CD8-positive, alpha-beta memory T cell (primary cell): ENCODE results near the gene WDR74. TPM values are rescaled to one million over a fixed set of nuclear protein-coding genes. Genes with fewer than 3 reads are reported as not detected.

ENCODE experiments used
- CTCF ChIA-PET: fragments of 350-600 bp; sonication (Branson Sonifier 250); formaldehyde crosslinking; loops from one replicate; lab custom pipeline; 2021; ENCODE audit warnings: antibody characterized with exemption; lab: Charles Lee
- POLR2A ChIA-PET: fragments of 350-600 bp; sonication (Branson Sonifier 250); formaldehyde crosslinking; loops from one replicate; lab custom pipeline; 2021; ENCODE audit warnings: antibody characterized with exemption; lab: Charles Lee
- DNase-seq, 5 donors: peaks; one replicate each; pipeline versions ENCODE4 v3.0.0 to v3.0.0-alpha.2; 2020 to 2022; ENCODE audit warnings: mixed read lengths in 1 of 5
- H3K27ac ChIP-seq: one replicate; pipeline ENCODE4 v1.7.0; 2013; ENCODE audit warnings: low read depth, mild to moderate bottlenecking, low read length, moderate library complexity
- H3K27me3 ChIP-seq: 2 replicates; pipeline ENCODE4 v1.7.0; 2013; ENCODE audit warnings: low read length, mild to moderate bottlenecking; ENCODE audit not compliant: insufficient read depth, poor library complexity, severe bottlenecking
- H3K36me3 ChIP-seq: 2 replicates; pipeline ENCODE4 v1.7.0; 2013; ENCODE audit warnings: mild to moderate bottlenecking, low read length, moderate library complexity; ENCODE audit not compliant: insufficient read depth
- H3K4me1 ChIP-seq: 2 replicates; pipeline ENCODE4 v1.7.0; 2013; ENCODE audit warnings: mild to moderate bottlenecking, low read length, moderate library complexity; ENCODE audit not compliant: insufficient read depth
- H3K4me3 ChIP-seq: 2 replicates; pipeline ENCODE4 v1.7.0; 2013; ENCODE audit warnings: mild to moderate bottlenecking, low read length
- H3K9me3 ChIP-seq: 2 replicates; pipeline ENCODE4 v1.7.0; 2013; ENCODE audit warnings: mild to moderate bottlenecking, low read length
- H3K27ac Mint-ChIP-seq, 8 donors: one replicate each; pipeline ENCODE4 v1.8.0; 2020 to 2021; ENCODE audit warnings: mixed read lengths in 8 of 8, mild to moderate bottlenecking in 6 of 8, inconsistent platforms in 3 of 8, moderate library complexity in 3 of 8
- H3K27me3 Mint-ChIP-seq, 2 donors: one replicate each; pipeline ENCODE4 v1.8.0; 2020 to 2021; ENCODE audit warnings: mixed read lengths in 2 of 2, mild to moderate bottlenecking in 1 of 2, moderate library complexity in 1 of 2
- H3K36me3 Mint-ChIP-seq, 3 donors: one replicate each; pipeline ENCODE4 v1.8.0; 2020 to 2021; ENCODE audit warnings: mixed read lengths in 3 of 3, inconsistent platforms in 1 of 3, mild to moderate bottlenecking in 1 of 3
- H3K4me1 Mint-ChIP-seq, 3 donors: one replicate each; pipeline ENCODE4 v1.8.0; 2020 to 2021; ENCODE audit warnings: mixed read lengths in 3 of 3, inconsistent platforms in 1 of 3, mild to moderate bottlenecking in 1 of 3
- H3K4me3 Mint-ChIP-seq, 7 donors: one replicate each; pipeline ENCODE4 v1.8.0; 2020 to 2021; ENCODE audit warnings: mixed read lengths in 7 of 7, mild to moderate bottlenecking in 6 of 7, moderate library complexity in 4 of 7, inconsistent platforms in 2 of 7
- H3K9me3 Mint-ChIP-seq, 5 donors: one replicate each; pipeline ENCODE4 v1.8.0; 2020 to 2022; ENCODE audit warnings: mixed read lengths in 5 of 5, mild to moderate bottlenecking in 3 of 5, moderate library complexity in 2 of 5, inconsistent platforms in 1 of 5
- polyA plus RNA-seq: library from polyadenylated mRNA; unstranded; fragments of 300-500 nt; fragmentation: Illumina TruSeq; gene quantifications from one replicate; pipeline ENCODE4 v1.2.3, GENCODE V29; 2021
- total RNA-seq, 2 experiments: library from RNA; stranded (reverse); gene quantifications; one replicate each; pipeline ENCODE4 v1.2.3, GENCODE V29; 2021

Gene WDR74
- total and polyA plus RNA-seq, 3 experiments from 2014 or later, result 42.4 to 131 (median 124) TPM

DNA sequence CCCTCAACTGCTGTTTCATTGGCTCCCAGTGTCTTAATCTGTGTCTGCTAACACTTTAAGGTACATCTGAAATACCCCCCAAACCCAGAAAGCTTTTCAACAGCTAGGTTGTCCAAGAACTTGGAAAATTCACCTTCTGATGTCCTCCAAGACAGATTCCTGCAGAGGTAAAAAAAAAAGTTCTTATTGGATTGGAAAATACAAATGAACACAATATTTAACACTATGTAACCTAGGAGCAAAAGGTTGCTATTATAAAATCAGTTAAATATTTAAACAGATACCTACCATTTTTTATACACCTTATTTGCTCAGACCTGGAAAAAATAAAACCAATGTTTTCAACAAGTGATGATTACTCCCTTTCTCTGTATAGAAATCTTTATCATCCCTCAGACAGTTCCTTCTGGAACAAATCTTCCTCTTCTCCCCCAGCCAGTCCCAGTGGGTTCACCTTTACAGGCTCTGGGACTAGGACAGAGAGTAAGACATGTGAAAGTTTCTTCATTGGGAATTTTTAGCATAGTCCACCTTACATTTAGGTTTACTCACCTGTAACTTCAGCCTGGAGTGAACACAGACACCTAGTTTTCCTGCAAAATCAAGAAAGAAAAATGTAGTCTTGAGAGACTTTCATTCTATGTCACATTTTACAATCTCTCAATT lies 13.3 kb upstream of the WDR74 start:
- H3K4me1 ChIP-seq, result peaks cover 47% of the 10 kb centered on the region

DNA sequence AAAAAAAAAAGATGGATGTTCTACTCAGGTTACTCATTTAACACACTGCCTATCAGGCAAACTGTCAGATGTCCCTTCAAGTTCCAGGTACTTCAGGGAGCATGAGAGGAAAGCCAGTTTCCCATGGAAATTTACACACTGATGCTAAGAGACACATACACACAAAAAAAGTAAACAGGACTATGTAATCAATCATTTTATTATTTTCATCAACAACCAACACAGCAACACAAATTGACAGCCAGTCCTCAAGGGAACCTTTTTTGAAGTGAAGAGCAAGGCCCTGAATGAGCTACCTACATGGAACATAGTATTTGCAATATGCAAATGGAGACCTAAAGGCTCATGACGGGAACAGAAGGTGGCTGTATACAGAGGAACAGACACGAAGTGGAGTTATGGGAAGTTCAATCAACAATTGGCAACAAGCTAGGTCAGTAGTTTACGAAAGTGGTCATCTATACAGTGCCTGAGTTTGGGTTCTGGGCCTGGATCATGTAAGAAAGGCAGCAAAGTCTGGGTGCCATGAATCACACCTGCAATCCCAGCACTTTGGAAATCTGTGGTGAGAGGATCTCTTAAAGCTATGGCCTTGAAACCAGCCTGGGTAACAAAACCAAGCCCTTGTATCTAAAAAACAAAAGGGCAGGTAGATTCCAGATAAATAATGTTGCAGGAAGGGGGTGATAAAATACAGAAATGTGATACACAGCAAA lies 12.6 kb upstream of the WDR74 start:
- Histone ChIP-seq H3K4me1 (peaks cover 47% of the 10 kb centered on the region), H3K27me3 (no peaks in the 10 kb centered on the region), H3K9me3 (no peaks in the 10 kb centered on the region), H3K36me3 (peaks cover 35% of the 10 kb centered on the region), H3K27ac (no peak overlapping the region), H3K4me3 (no peak overlapping the region)
- ChIA-PET CTCF (no interaction called here), POLR2A (interaction anchor here (0.9 to 8.5 kb wide), 4 partner anchors 11 to 299 kb away, joined by 3 to 215 read pairs (median 5); partner anchors contain the start of genes WDR74 and ZBTB3)
- Mint-ChIP-seq H3K4me3 (peak overlapping the region in 5 of 7 donors; percentile 2 to 89 (median 19)), H3K27ac (peak overlapping the region; percentile 58 to 92 (median 86)), H3K4me1 (peaks cover 46 to 67% (median 49%) of the 10 kb centered on the region in 3 donors), H3K36me3 (peaks cover 6 to 52% (median 24%) of the 10 kb centered on the region in 3 donors), H3K9me3 (peaks cover 0 to 5% (median 0%) of the 10 kb centered on the region in 5 donors), H3K27me3 (peaks cover 0 to 6% of the 10 kb centered on the region in 2 donors)
- no peak for DNase-seq

More for the DNA sequence above, 13.3 kb upstream of the WDR74 start:
- Histone ChIP-seq H3K27ac (no peak overlapping the region), H3K27me3 (no peaks in the 10 kb centered on the region), H3K9me3 (no peaks in the 10 kb centered on the region), H3K36me3 (peaks cover 35% of the 10 kb centered on the region), H3K4me3 (no peak overlapping the region)
- Mint-ChIP-seq H3K9me3 (peaks cover 0 to 5% (median 0%) of the 10 kb centered on the region in 5 donors), H3K27me3 (peaks cover 0 to 6% of the 10 kb centered on the region in 2 donors), H3K27ac (peak overlapping the region; percentile 27 to 96 (median 91)), H3K36me3 (peaks cover 6 to 52% (median 24%) of the 10 kb centered on the region in 3 donors), H3K4me3 (peak overlapping the region in 6 of 7 donors; percentile 94 to 99 (median 98)), H3K4me1 (peaks cover 46 to 71% (median 51%) of the 10 kb centered on the region in 3 donors)
- ChIA-PET POLR2A (interaction anchor here (1.2 to 8.5 kb wide), 5 partner anchors 12 to 143 kb away, joined by 3 to 215 read pairs (median 5); partner anchors contain the start of genes SLC3A2, WDR74 and ZBTB3), CTCF (no interaction called here)
- DNase-seq, result no peak

DNA sequence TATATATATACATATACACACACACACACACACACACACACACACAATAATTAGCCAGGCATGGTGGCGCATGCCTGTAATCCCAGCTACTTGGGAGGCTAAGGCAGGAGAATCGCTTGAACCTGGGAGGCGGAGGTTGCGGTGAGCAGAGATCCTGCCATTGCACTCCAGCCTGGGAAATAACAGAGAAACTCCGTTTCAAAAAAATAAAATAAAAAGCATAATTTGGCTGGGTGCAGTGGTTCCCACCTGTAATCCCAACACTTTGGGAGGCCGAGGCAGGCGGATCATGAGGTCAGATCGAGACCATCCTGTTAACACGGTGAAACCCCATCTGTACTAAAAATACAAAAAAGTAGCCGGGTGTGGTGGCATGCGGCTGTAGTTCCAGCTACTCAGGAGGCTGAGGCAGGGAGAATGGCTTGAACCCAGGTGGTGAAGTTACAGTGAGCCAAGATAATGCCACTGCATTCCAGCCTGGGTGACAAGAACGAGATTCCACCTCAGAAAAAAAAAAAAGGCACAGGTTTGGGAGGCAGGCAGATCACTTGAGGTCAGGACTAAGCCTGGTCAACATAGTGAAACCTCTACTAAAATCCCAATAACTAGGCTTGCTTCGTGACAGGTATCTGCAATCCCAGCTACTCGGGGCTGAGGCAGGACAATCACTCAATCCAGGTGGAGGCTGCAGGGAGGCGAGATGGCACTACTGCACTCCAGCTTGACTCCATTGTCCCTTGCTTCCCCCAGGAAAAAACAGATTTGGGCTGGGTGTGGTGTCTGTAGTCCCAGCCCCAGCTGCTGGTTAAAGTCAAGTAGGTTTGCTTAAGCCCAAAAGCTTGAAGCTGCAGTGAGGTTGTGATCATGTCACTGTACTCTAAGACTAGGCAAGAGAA lies 11.8 kb upstream of the WDR74 start:
- Mint-ChIP-seq H3K4me1 (peaks cover 42 to 62% (median 45%) of the 10 kb centered on the region in 3 donors), H3K4me3 (peak overlapping the region in 2 of 7 donors; percentile 2 to 89), H3K36me3 (peaks cover 6 to 52% (median 24%) of the 10 kb centered on the region in 3 donors), H3K9me3 (peaks cover 0 to 5% (median 0%) of the 10 kb centered on the region in 5 donors), H3K27me3 (peaks cover 0 to 6% of the 10 kb centered on the region in 2 donors), H3K27ac (peak overlapping the region; percentile 58 to 92 (median 86))
- Histone ChIP-seq H3K9me3 (no peaks in the 10 kb centered on the region), H3K4me3 (no peak overlapping the region), H3K27me3 (no peaks in the 10 kb centered on the region), H3K36me3 (peaks cover 35% of the 10 kb centered on the region), H3K4me1 (peaks cover 41% of the 10 kb centered on the region), H3K27ac (no peak overlapping the region)
- CTCF ChIA-PET, result interaction anchor here (1.5 kb wide), 1 partner anchor 10 kb away, joined by 5 read pairs; no protein-coding TSS in a partner anchor
- no peak for DNase-seq
- POLR2A ChIA-PET, result interaction anchor here (0.9 to 8.5 kb wide), 4 partner anchors 10 to 298 kb away, joined by 5 to 215 read pairs (median 5); partner anchors contain the start of genes TEX54, WDR74 and ZBTB3

DNA sequence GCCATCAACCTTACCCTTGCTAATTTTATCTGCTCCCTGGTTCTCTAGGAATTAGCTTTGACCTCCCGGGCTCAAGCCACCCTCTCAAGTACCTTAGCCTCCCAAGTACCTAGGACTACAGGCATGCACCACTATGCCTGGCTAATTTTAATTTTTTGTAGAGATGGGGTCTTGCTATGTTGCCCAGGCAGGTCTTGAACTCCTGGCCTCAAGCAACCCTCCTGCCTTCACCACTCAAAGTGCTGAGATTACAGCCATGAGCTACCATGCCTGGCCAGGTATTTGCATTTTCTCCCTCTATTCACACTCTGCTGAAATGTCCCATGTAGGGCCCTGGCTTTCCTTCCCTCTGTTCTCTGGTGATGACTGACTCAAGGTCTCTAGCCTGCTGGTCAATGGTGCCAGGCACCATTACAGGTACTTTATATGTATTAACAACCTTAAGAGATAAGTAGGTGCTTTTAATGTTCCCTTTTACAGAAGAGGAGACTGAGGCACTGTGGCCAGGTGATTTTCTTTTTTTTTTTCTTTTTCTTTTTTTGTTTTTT lies 8.5 kb upstream of the WDR74 start:
- Mint-ChIP-seq H3K9me3 (no peaks in the 10 kb centered on the region), H3K36me3 (peaks cover 6 to 20% (median 9%) of the 10 kb centered on the region in 3 donors), H3K4me1 (peaks cover 10 to 34% (median 15%) of the 10 kb centered on the region in 3 donors), H3K27me3 (no peaks in the 10 kb centered on the region), H3K4me3 (no peak overlapping the region), H3K27ac (peak overlapping the region in 2 of 8 donors; percentile 30 to 76)
- Histone ChIP-seq H3K4me1 (peaks cover 18% of the 10 kb centered on the region), H3K27ac (no peak overlapping the region), H3K36me3 (peaks cover 15% of the 10 kb centered on the region), H3K4me3 (no peak overlapping the region), H3K27me3 (no peaks in the 10 kb centered on the region), H3K9me3 (no peaks in the 10 kb centered on the region)
- POLR2A ChIA-PET, result no interaction called here
- CTCF ChIA-PET, result interaction anchor here (0.7 kb wide), 1 partner anchor 236 kb away, joined by 4 read pairs; no protein-coding TSS in a partner anchor
- DNase-seq, result no peak

DNA sequence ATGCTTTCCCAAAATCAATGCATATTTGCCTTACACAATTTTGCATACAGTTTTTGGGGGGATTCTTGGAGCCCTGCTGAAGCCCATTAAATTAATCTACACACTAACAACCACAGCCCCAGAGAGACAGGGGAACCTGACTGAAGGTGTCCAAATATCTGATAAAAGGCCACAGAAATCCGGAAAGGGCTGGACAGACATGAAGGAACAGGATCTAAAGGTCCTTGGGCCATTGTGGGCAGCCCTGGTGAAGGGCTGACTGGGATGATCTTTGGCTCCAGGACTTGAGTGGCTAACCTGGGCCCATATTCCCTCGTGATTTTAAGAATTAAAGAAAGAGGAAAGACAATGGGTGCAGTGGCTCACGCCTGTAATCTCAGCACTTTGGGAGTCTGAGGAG lies 6.8 kb upstream of the WDR74 start:
- ChIA-PET POLR2A (interaction anchor here (0.6 kb wide), 1 partner anchor 1421 kb away, joined by 7 read pairs; no protein-coding TSS in a partner anchor), CTCF (interaction anchor here (1.9 kb wide), 1 partner anchor 9 kb away, joined by 4 read pairs; no protein-coding TSS in a partner anchor)
- H3K27me3 Mint-ChIP-seq, result no peaks in the 10 kb centered on the region
- no peaks in the 10 kb centered on the region for H3K27me3 ChIP-seq
- no peak overlapping the region for H3K4me3 ChIP-seq
- DNase-seq, result no peak
- peaks cover 0 to 3% (median 0%) of the 10 kb centered on the region in 3 donors for H3K36me3 Mint-ChIP-seq
- no peak overlapping the region for H3K4me3 Mint-ChIP-seq
- H3K4me1 ChIP-seq, result peaks cover 11% of the 10 kb centered on the region
- H3K27ac ChIP-seq, result no peak overlapping the region
- H3K27ac Mint-ChIP-seq, result no peak overlapping the region
- H3K36me3 ChIP-seq, result no peaks in the 10 kb centered on the region
- H3K9me3 ChIP-seq, result no peaks in the 10 kb centered on the region
- no peaks in the 10 kb centered on the region for H3K9me3 Mint-ChIP-seq
- peaks cover 0 to 17% (median 0%) of the 10 kb centered on the region in 3 donors for H3K4me1 Mint-ChIP-seq

DNA sequence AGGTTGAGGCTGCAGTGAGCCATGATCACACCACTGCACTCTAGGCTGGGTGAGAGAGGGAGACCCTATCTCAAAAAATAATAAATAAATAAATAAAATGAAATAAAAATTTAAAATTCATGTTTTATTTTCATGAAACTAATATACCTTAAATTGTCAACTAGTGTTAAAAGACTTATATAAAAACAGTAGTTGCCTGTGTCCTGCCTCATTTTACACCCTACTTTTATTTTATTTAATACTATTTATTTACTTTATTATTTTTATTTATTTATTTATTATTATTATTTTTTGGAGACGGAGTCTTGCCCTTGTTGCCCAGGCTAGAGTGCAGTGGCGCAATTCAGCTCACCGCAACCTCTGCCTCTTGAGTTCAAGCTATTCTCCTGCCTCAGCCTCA lies 4.8 kb upstream of the WDR74 start:
- H3K9me3 ChIP-seq, result no peaks in the 10 kb centered on the region
- H3K27me3 ChIP-seq, result no peaks in the 10 kb centered on the region
- Mint-ChIP-seq H3K4me3 (no peak overlapping the region), H3K4me1 (peaks cover 13 to 15% (median 15%) of the 10 kb centered on the region in 3 donors), H3K27me3 (peaks cover 0 to 1% of the 10 kb centered on the region in 2 donors), H3K27ac (no peak overlapping the region), H3K36me3 (peaks cover 0 to 9% (median 0%) of the 10 kb centered on the region in 3 donors), H3K9me3 (no peaks in the 10 kb centered on the region)
- ChIA-PET POLR2A (interaction anchor here (1.3 kb wide), 2 partner anchors 10 to 11 kb away, joined by 4 to 5 read pairs; no protein-coding TSS in a partner anchor), CTCF (no interaction called here)
- DNase-seq, result no peak
- H3K36me3 ChIP-seq, result no peaks in the 10 kb centered on the region
- no peak overlapping the region for H3K27ac ChIP-seq
- no peak overlapping the region for H3K4me3 ChIP-seq
- peaks cover 10% of the 10 kb centered on the region for H3K4me1 ChIP-seq

DNA sequence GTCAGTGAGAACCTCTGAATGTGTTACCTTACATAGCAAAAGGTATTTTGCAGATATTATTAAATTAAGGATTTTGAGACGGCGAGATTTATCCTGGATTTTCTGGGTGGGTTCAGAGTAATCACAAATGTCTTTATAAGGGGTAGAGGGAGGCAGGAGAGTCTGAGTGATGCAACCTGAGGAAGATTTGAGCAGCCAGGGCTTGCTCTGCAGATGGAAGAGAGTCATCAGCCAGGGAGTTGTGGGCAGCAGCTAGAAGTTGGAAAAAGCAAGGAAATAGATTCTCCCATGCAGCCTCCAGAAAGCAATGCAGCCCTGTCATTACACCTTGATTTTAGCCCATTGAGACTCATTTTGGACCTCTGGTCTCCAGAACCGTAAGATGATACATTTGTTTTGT lies 4.1 kb upstream of the WDR74 start:
- Mint-ChIP-seq H3K27me3 (peaks cover 0 to 1% of the 10 kb centered on the region in 2 donors), H3K4me3 (peak overlapping the region in 1 of 7 donors; percentile 41), H3K27ac (peak overlapping the region in 2 of 8 donors; percentile 40 to 58), H3K4me1 (peaks cover 17 to 20% (median 20%) of the 10 kb centered on the region in 3 donors), H3K36me3 (peaks cover 0 to 11% (median 0%) of the 10 kb centered on the region in 3 donors), H3K9me3 (no peaks in the 10 kb centered on the region)
- Histone ChIP-seq H3K27me3 (no peaks in the 10 kb centered on the region), H3K4me3 (no peak overlapping the region), H3K9me3 (no peaks in the 10 kb centered on the region), H3K4me1 (peaks cover 15% of the 10 kb centered on the region), H3K27ac (no peak overlapping the region), H3K36me3 (no peaks in the 10 kb centered on the region)
- no peak for DNase-seq
- ChIA-PET POLR2A (interaction anchor here (0.7 to 5.0 kb wide), 2 partner anchors 9 to 87 kb away, joined by 11 to 215 read pairs; no protein-coding TSS in a partner anchor), CTCF (no interaction called here)
